Right renal cortex interstitium (tissue), 3 donors: Measurements from ENCODE around the gene PPM1L. TPM values are rescaled to one million over a fixed set of nuclear protein-coding genes. Genes with fewer than 3 reads are reported as not detected.
"Not testable (repeated sequence)": the region's sequence is repeated elsewhere in the genome, so short reads cannot be mapped to it uniquely, and the experiment has no call there.

Experiments
- DNase-seq, 3 donors: peaks; one replicate each; pipeline ENCODE4 v3.0.0-alpha.2; 2013; ENCODE audit warnings: low read depth in 3 of 3, low spot score in 2 of 3
- polyA plus RNA-seq, 3 donors: library from polyadenylated mRNA; unstranded; fragments of 120-200 nt; gene quantifications; one replicate each; pipeline ENCODE4 v1.2.1, GENCODE V29; 2013; ENCODE audit not compliant: insufficient read length in 3 of 3

PPM1L gene
- 1 to 10 TPM; 6.3 to 8.2 (median 8.0) TPM for polyA plus RNA-seq

- DNase-seq: peak; percentile 24 to 65 (median 29)
These were observed at the start of gene PPM1L for GRCh38 chr3:160755776-160756304. PPM1L (plus strand) TSS chr3:160756231.

GRCh38 chr3:160707187-160707794 is 48.7 kb upstream of the PPM1L start:
- peak in 2 of 3 donors; percentile 17 to 29 for DNase-seq

GRCh38 chr3:160709477-160710182 is 46.4 kb upstream of the PPM1L start:
- no peak for DNase-seq

GRCh38 chr3:160713144-160713543 is 42.9 kb upstream of the PPM1L start:
- not testable (repeated sequence) for DNase-seq

GRCh38 chr3:160719710-160720109 is 36.3 kb upstream of the PPM1L start:
- DNase-seq: no peak

GRCh38 chr3:160720123-160720746 is 35.8 kb upstream of the PPM1L start:
- DNase-seq: no peak

- no peak for DNase-seq
These were observed 33.7 kb upstream of the PPM1L start for GRCh38 chr3:160722331-160722730.

- DNase-seq: no peak
These were observed 30.7 kb upstream of the PPM1L start for GRCh38 chr3:160725338-160725737.

- no peak for DNase-seq
These were observed 20.2 kb upstream of the PPM1L start for GRCh38 chr3:160735826-160736225.

- DNase-seq: no peak
These were observed 18.0 kb upstream of the PPM1L start for GRCh38 chr3:160738048-160738447.

GRCh38 chr3:160739079-160739478 is 17.0 kb upstream of the PPM1L start:
- no peak for DNase-seq

- no peak for DNase-seq
These were observed 9.1 kb upstream of the PPM1L start for GRCh38 chr3:160746976-160747375.

GRCh38 chr3:160747422-160747821 is 8.6 kb upstream of the PPM1L start:
- DNase-seq: no peak

GRCh38 chr3:160748231-160748630 is 7.8 kb upstream of the PPM1L start:
- DNase-seq: no peak

- no peak for DNase-seq
These were observed 7.2 kb upstream of the PPM1L start for GRCh38 chr3:160748787-160749186.

- no peak for DNase-seq
These were observed 2.1 kb upstream of the PPM1L start for GRCh38 chr3:160753953-160754352.

- DNase-seq: peak; percentile 21 to 50 (median 23)
These were observed 1.6 kb upstream of the PPM1L start for GRCh38 chr3:160754371-160754854.

- DNase-seq: peak; percentile 86 to 89 (median 87)
These were observed 930 bp upstream of the PPM1L start for GRCh38 chr3:160754855-160755747.

GRCh38 chr3:160757233-160758106 is 1.4 kb downstream of the PPM1L start:
- no peak for DNase-seq
